Trophoblast cell (in vitro differentiated cells and primary cell): ENCODE measurements around the gene FFAR3.

Experiments used
- DNase-seq, 2 donors: peaks; one replicate each; pipeline ENCODE4 v3.0.0-alpha.2; 2016
- H2AFZ ChIP-seq: 2 replicates; pipeline ENCODE4 v1.6.1; 2013; ENCODE audit warnings: low read length, moderate library complexity, mild to moderate bottlenecking; ENCODE audit not compliant: insufficient read depth, poor library complexity
- H2AK5ac ChIP-seq: 2 replicates; pipeline ENCODE4 v1.6.1; 2013; ENCODE audit warnings: mild to moderate bottlenecking, low read length
- H2BK120ac ChIP-seq: 2 replicates; pipeline ENCODE4 v1.6.1; 2013; ENCODE audit warnings: low read length, mild to moderate bottlenecking, moderate library complexity; ENCODE audit not compliant: insufficient read depth, poor library complexity
- H2BK12ac ChIP-seq: 2 replicates; pipeline ENCODE4 v1.6.1; 2013; ENCODE audit warnings: mild to moderate bottlenecking, low read length, moderate library complexity
- H2BK5ac ChIP-seq: 2 replicates; pipeline ENCODE4 v1.6.1; 2013; ENCODE audit warnings: low read length, low read depth, moderate library complexity, mild to moderate bottlenecking; ENCODE audit not compliant: poor library complexity
- H3K14ac ChIP-seq: 2 replicates; pipeline ENCODE4 v1.6.1; 2013; ENCODE audit warnings: mild to moderate bottlenecking, low read length
- H3K18ac ChIP-seq: 2 replicates; pipeline ENCODE4 v1.6.1; 2013; ENCODE audit warnings: mild to moderate bottlenecking, low read length
- H3K23ac ChIP-seq: 2 replicates; pipeline ENCODE4 v1.6.1; 2013; ENCODE audit warnings: low read length
- H3K27ac ChIP-seq: 2 replicates; pipeline ENCODE4 v1.5.1; 2013; ENCODE audit warnings: low read depth, mild to moderate bottlenecking, inconsistent platforms, low read length, moderate library complexity
- H3K27me3 ChIP-seq: 2 replicates; pipeline ENCODE4 v1.6.1; 2013; ENCODE audit warnings: inconsistent platforms, mild to moderate bottlenecking, low read length, moderate library complexity; ENCODE audit not compliant: insufficient read depth
- H3K36me3 ChIP-seq, 2 experiments: 1 replicate in 1 of 2; 2 replicates in 1 of 2; pipeline ENCODE4 v1.6.1; 2013; ENCODE audit warnings: low read length in 2 of 2, mild to moderate bottlenecking in 2 of 2, moderate library complexity in 1 of 2; ENCODE audit not compliant: insufficient read depth in 2 of 2, control insufficient read depth in 1 of 2
- H3K4ac ChIP-seq: 2 replicates; pipeline ENCODE4 v1.6.1; 2013; ENCODE audit warnings: low read depth, mild to moderate bottlenecking, low read length, moderate library complexity
- H3K4me1 ChIP-seq, 2 experiments: 1 replicate in 1 of 2; 2 replicates in 1 of 2; pipeline ENCODE4 v1.6.1; 2013; ENCODE audit warnings: low read length in 2 of 2, mild to moderate bottlenecking in 2 of 2, moderate library complexity in 1 of 2; ENCODE audit not compliant: insufficient read depth in 2 of 2, control insufficient read depth in 1 of 2
- H3K4me2 ChIP-seq: 2 replicates; pipeline ENCODE4 v1.6.1; 2013; ENCODE audit warnings: inconsistent platforms, mild to moderate bottlenecking, low read length, moderate library complexity
- H3K4me3 ChIP-seq: 2 replicates; pipeline ENCODE4 v1.5.1; 2013; ENCODE audit warnings: mild to moderate bottlenecking, low read depth, low read length, inconsistent platforms
- H3K79me1 ChIP-seq: one replicate; pipeline ENCODE4 v1.6.1; 2013; ENCODE audit warnings: low read length
- H3K79me2 ChIP-seq: 2 replicates; pipeline ENCODE4 v1.6.1; 2013; ENCODE audit warnings: low read length, mild to moderate bottlenecking; ENCODE audit not compliant: control insufficient read depth, insufficient read depth, poor library complexity
- H3K9ac ChIP-seq: 2 replicates; pipeline ENCODE4 v1.6.1; 2013; ENCODE audit warnings: mild to moderate bottlenecking, low read length
- H3K9me3 ChIP-seq: 2 replicates; pipeline ENCODE4 v1.6.1; 2013; ENCODE audit warnings: low read depth, mild to moderate bottlenecking, control low read depth, inconsistent platforms, low read length; ENCODE audit not compliant: insufficient read depth
- H4K12ac ChIP-seq: 2 replicates; pipeline ENCODE4 v1.6.1; 2013; ENCODE audit warnings: low read depth, mild to moderate bottlenecking, low read length, moderate library complexity
- H4K8ac ChIP-seq: 2 replicates; pipeline ENCODE4 v1.6.1; 2013; ENCODE audit warnings: low read depth, mild to moderate bottlenecking, low read length, moderate library complexity
- H4K91ac ChIP-seq: one replicate; pipeline ENCODE4 v1.6.1; 2013; ENCODE audit warnings: low read depth, mild to moderate bottlenecking, low read length, moderate library complexity
- WGBS: extraction: QIAGEN DNeasy Blood & Tissue Kit; methylation state at CpG from one replicate; pipeline ENCODE4 v1.1.7; 2013; ENCODE audit warnings: missing lambda C conversion rate; ENCODE audit not compliant: insufficient read length, insufficient coverage; ENCODE audit errors: extremely low coverage; 5-methylcytosine and 5-hydroxymethylcytosine counted together

Gene FFAR3

GRCh38 chr19:35314858-35315470, 43.3 kb upstream of the FFAR3 start:
- no peaks in the 10 kb centered on the region for H3K9me3 ChIP-seq

DNA sequence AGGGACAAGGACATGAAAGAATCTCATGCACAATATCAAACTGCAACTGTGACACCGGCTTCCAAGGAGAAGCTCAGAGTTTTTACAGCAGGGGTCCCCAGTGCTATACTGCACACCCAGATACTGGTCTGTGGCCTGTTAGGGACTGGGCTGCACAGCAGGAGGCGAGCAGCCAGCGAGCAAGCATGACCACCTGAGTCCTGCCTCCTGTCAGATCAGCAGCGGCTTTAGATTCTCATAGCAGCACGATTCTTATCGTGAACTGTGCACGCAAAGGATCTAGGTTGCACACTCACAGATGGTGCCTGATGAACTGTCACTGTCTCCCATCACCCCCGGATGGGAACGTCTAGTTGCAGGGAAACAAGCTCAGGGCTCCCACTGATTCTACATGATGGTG, 42.4 kb upstream of the FFAR3 start:
- H3K79me2 ChIP-seq = no peaks in the 10 kb centered on the region
- WGBS = no CpG with 5 or more reads among the region's 9 CpGs
- H3K18ac ChIP-seq = no peak overlapping the region

More at GRCh38 chr19:35314858-35315470, 43.3 kb upstream of the FFAR3 start:
- no peak overlapping the region for H3K4me3 ChIP-seq
- no peak overlapping the region for H2AFZ ChIP-seq
- H3K4ac ChIP-seq = no peak overlapping the region
- H3K4me2 ChIP-seq = no peak overlapping the region
- H3K27me3 ChIP-seq = no peaks in the 10 kb centered on the region
- no peak overlapping the region for H3K9ac ChIP-seq
- H3K79me2 ChIP-seq = no peaks in the 10 kb centered on the region
- H3K27ac ChIP-seq = no peak overlapping the region
- H3K23ac ChIP-seq = no peak overlapping the region
- no peak overlapping the region for H4K91ac ChIP-seq
- no peak overlapping the region for H3K18ac ChIP-seq
- no peak overlapping the region for H2BK12ac ChIP-seq
- no peaks in the 10 kb centered on the region for H3K36me3 ChIP-seq
- no peak overlapping the region for H2BK120ac ChIP-seq
- no peak overlapping the region for H4K12ac ChIP-seq
- no peak overlapping the region for H3K14ac ChIP-seq
- peaks cover 3 to 10% of the 10 kb centered on the region in 2 experiments for H3K4me1 ChIP-seq
- WGBS = no CpG with 5 or more reads among the region's 10 CpGs
- no peak overlapping the region for H2AK5ac ChIP-seq
- no peak overlapping the region for H4K8ac ChIP-seq
- peak; percentile 68 to 85 for DNase-seq
- no peaks in the 10 kb centered on the region for H3K79me1 ChIP-seq
- no peak overlapping the region for H2BK5ac ChIP-seq

DNA sequence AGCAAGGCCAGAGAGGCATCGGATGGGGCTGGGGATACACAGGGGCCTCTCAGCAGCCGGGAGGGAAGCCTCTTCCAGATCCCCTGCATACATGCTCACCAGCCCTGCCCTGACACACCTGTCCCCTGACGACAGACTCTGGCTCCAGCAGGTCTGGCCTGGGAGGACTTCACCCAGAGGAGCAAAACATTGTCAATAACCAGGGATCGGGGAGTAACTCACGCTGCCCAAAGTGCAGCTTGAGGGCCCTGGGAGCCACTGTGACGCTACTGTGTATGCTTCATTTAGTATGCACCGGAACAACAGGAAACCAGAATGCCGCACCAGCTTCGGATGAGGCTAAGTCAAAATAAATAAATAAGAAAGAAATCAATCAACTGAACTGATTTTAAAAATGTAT, 41.7 kb upstream of the FFAR3 start:
- no peak overlapping the region for H3K27ac ChIP-seq
- no peaks in the 10 kb centered on the region for H3K9me3 ChIP-seq
- no peak overlapping the region for H3K14ac ChIP-seq
- no peak overlapping the region for H4K8ac ChIP-seq
- no peaks in the 10 kb centered on the region for H3K36me3 ChIP-seq
- H3K79me1 ChIP-seq = no peaks in the 10 kb centered on the region
- H3K4ac ChIP-seq = no peak overlapping the region
- H3K23ac ChIP-seq = no peak overlapping the region
- no peak overlapping the region for H2AK5ac ChIP-seq
- H3K4me1 ChIP-seq = peaks cover 0 to 5% of the 10 kb centered on the region in 2 experiments
- no peak overlapping the region for H2BK5ac ChIP-seq
- H3K79me2 ChIP-seq = no peaks in the 10 kb centered on the region
- no peak overlapping the region for H4K91ac ChIP-seq
- no peak overlapping the region for H3K18ac ChIP-seq
- no peak overlapping the region for H3K4me2 ChIP-seq
- no CpG with 5 or more reads among the region's 9 CpGs for WGBS
- H2BK120ac ChIP-seq = no peak overlapping the region
- H2BK12ac ChIP-seq = no peak overlapping the region
- no peak overlapping the region for H4K12ac ChIP-seq
- no peak overlapping the region for H3K4me3 ChIP-seq
- DNase-seq = no peak
- no peak overlapping the region for H2AFZ ChIP-seq
- H3K27me3 ChIP-seq = no peaks in the 10 kb centered on the region
- no peak overlapping the region for H3K9ac ChIP-seq

More for the DNA sequence above, 42.4 kb upstream of the FFAR3 start:
- no peak overlapping the region for H2BK5ac ChIP-seq
- H2AK5ac ChIP-seq = no peak overlapping the region
- no peak overlapping the region for H2BK12ac ChIP-seq
- no peak overlapping the region for H2AFZ ChIP-seq
- no peaks in the 10 kb centered on the region for H3K79me1 ChIP-seq
- H4K91ac ChIP-seq = no peak overlapping the region
- H3K27ac ChIP-seq = no peak overlapping the region
- no peaks in the 10 kb centered on the region for H3K27me3 ChIP-seq
- H3K4me3 ChIP-seq = no peak overlapping the region
- no peak overlapping the region for H3K4me2 ChIP-seq
- H3K9ac ChIP-seq = no peak overlapping the region
- H4K12ac ChIP-seq = no peak overlapping the region
- no peaks in the 10 kb centered on the region for H3K9me3 ChIP-seq
- peaks cover 0 to 5% of the 10 kb centered on the region in 2 experiments for H3K4me1 ChIP-seq
- peak in 1 of 2 donors; percentile 36 for DNase-seq
- no peak overlapping the region for H3K23ac ChIP-seq
- no peak overlapping the region for H3K14ac ChIP-seq
- no peaks in the 10 kb centered on the region for H3K36me3 ChIP-seq
- H4K8ac ChIP-seq = no peak overlapping the region
- no peak overlapping the region for H3K4ac ChIP-seq
- H2BK120ac ChIP-seq = no peak overlapping the region

GRCh38 chr19:35317464-35318043, 40.7 kb upstream of the FFAR3 start:
- H3K4me3 ChIP-seq = no peak overlapping the region
- no peak overlapping the region for H2BK5ac ChIP-seq
- no peaks in the 10 kb centered on the region for H3K9me3 ChIP-seq
- no peak overlapping the region for H2AK5ac ChIP-seq
- no peak overlapping the region for H4K12ac ChIP-seq
- no peak overlapping the region for H2BK120ac ChIP-seq
- H3K4me2 ChIP-seq = no peak overlapping the region
- H2AFZ ChIP-seq = no peak overlapping the region
- WGBS = no CpG with 5 or more reads among the region's 7 CpGs
- H2BK12ac ChIP-seq = no peak overlapping the region
- H3K79me2 ChIP-seq = no peaks in the 10 kb centered on the region
- H3K27ac ChIP-seq = no peak overlapping the region
- no peak overlapping the region for H4K8ac ChIP-seq
- no peak overlapping the region for H3K4ac ChIP-seq
- H3K27me3 ChIP-seq = no peaks in the 10 kb centered on the region
- no peaks in the 10 kb centered on the region for H3K79me1 ChIP-seq
- no peak overlapping the region for H3K23ac ChIP-seq
- no peak overlapping the region for H3K9ac ChIP-seq
- no peak overlapping the region for H4K91ac ChIP-seq
- no peak overlapping the region for H3K14ac ChIP-seq
- no peaks in the 10 kb centered on the region for H3K36me3 ChIP-seq
- H3K18ac ChIP-seq = no peak overlapping the region
- no peak for DNase-seq
- H3K4me1 ChIP-seq = peaks cover 0 to 5% of the 10 kb centered on the region in 2 experiments
